ENCODE results near the gene GATAD2B. TPM values are rescaled to one million over a fixed set of nuclear protein-coding genes. Genes with fewer than 3 reads are reported as not detected.

The GATAD2B gene
- polyA plus RNA-seq, 1 donor from 2014 or later: 12.8 TPM

- Histone ChIP-seq H3K27ac (ENCODE audit: low read length) (no peak overlapping the region), H3K4me2 (ENCODE audit: low read length) (no peak overlapping the region), H3K36me3 (ENCODE audit: insufficient read depth, low read length) (no peaks in the 10 kb centered on the region), H3K9me2 (ENCODE audit: insufficient read depth, low read length) (no peaks in the 10 kb centered on the region), H3F3A (ENCODE audit: insufficient read depth, low read length, poor library complexity, severe bottlenecking) (no peaks in the 10 kb centered on the region), H3K4me3 (ENCODE audit: low read length) (no peak overlapping the region), H4K20me1 (ENCODE audit: insufficient read depth) (no peaks in the 10 kb centered on the region), H3K79me2 (replicated peaks; ENCODE audit: insufficient read depth, low read length) (peaks cover 46% of the 10 kb centered on the region), H3K9ac (ENCODE audit: low read length) (no peak overlapping the region), H3K27me3 (ENCODE audit: insufficient read depth, low read depth, low read length) (no peaks in the 10 kb centered on the region), H3K9me3 (ENCODE audit: low read length) (no peaks in the 10 kb centered on the region), H2AFZ (ENCODE audit: low read depth, low read length) (no peak overlapping the region)
- no peak for TF ChIP-seq TAF1 (IDR thresholded peaks at IDR 0.05; ENCODE audit: low read depth)
- no peak for TF ChIP-seq SMC3 (conservative IDR thresholded peaks at IDR 0.05; ENCODE audit: poor library complexity)
- no peak for TF ChIP-seq REST (IDR thresholded peaks at IDR 0.05; ENCODE audit: borderline replicate concordance)
- no peak for TF ChIP-seq EP300 (conservative IDR thresholded peaks at IDR 0.05; ENCODE audit: poor library complexity, severe bottlenecking)
- TF ChIP-seq RAD21 (conservative IDR thresholded peaks at IDR 0.05): no peak
- no peak for TF ChIP-seq CTCF (IDR thresholded peaks at IDR 0.05; ENCODE audit: poor library complexity, severe bottlenecking)
- TF ChIP-seq EZH2 (IDR thresholded peaks at IDR 0.05; ENCODE audit: borderline replicate concordance, insufficient read depth, low read length, poor library complexity, severe bottlenecking): no peak
- TF ChIP-seq MXI1 (conservative IDR thresholded peaks at IDR 0.05; ENCODE audit: poor library complexity, severe bottlenecking): no peak
- no peak for TF ChIP-seq POLR2AphosphoS5 (IDR thresholded peaks at IDR 0.05)
Observed at GRCh38 chr1:153869486-153869885, 53.3 kb downstream of the GATAD2B start.

- TF ChIP-seq EP300 (conservative IDR thresholded peaks at IDR 0.05; ENCODE audit: poor library complexity, severe bottlenecking) (no peak), POLR2AphosphoS5 (IDR thresholded peaks at IDR 0.05) (no peak), EZH2 (IDR thresholded peaks at IDR 0.05; ENCODE audit: borderline replicate concordance, insufficient read depth, low read length, poor library complexity, severe bottlenecking) (no peak), CTCF (IDR thresholded peaks at IDR 0.05; ENCODE audit: poor library complexity, severe bottlenecking) (no peak), RAD21 (conservative IDR thresholded peaks at IDR 0.05) (no peak), MXI1 (conservative IDR thresholded peaks at IDR 0.05; ENCODE audit: poor library complexity, severe bottlenecking) (no peak), TAF1 (IDR thresholded peaks at IDR 0.05; ENCODE audit: low read depth) (no peak), SMC3 (conservative IDR thresholded peaks at IDR 0.05; ENCODE audit: poor library complexity) (no peak), REST (IDR thresholded peaks at IDR 0.05; ENCODE audit: borderline replicate concordance) (no peak)
- Histone ChIP-seq H3K79me2 (replicated peaks; ENCODE audit: insufficient read depth, low read length) (peaks cover 49% of the 10 kb centered on the region), H3K27ac (ENCODE audit: low read length) (no peak overlapping the region), H3K36me3 (ENCODE audit: insufficient read depth, low read length) (no peaks in the 10 kb centered on the region), H3K9ac (ENCODE audit: low read length) (no peak overlapping the region), H3K4me3 (ENCODE audit: low read length) (no peak overlapping the region), H3K9me3 (ENCODE audit: low read length) (no peaks in the 10 kb centered on the region), H3K27me3 (ENCODE audit: insufficient read depth, low read depth, low read length) (no peaks in the 10 kb centered on the region), H2AFZ (ENCODE audit: low read depth, low read length) (no peak overlapping the region), H4K20me1 (ENCODE audit: insufficient read depth) (no peaks in the 10 kb centered on the region), H3F3A (ENCODE audit: insufficient read depth, low read length, poor library complexity, severe bottlenecking) (no peaks in the 10 kb centered on the region), H3K9me2 (ENCODE audit: insufficient read depth, low read length) (no peaks in the 10 kb centered on the region), H3K4me2 (ENCODE audit: low read length) (no peak overlapping the region)
Observed at GRCh38 chr1:153866045-153866850, 56.5 kb downstream of the GATAD2B start.
